Measurements from ENCODE around the gene LRRC74B.

GRCh38 chr22:21101877-21102638 is 56.3 kb downstream of the LRRC74B start:
- TF ChIP-seq CTCF (IDR thresholded peaks at IDR 0.05) (no peak), POLR2A (IDR thresholded peaks at IDR 0.05) (no peak), POLR2AphosphoS5 (IDR thresholded peaks at IDR 0.05) (no peak)

Measured in suprapubic skin (tissue), 4 donors.